ENCODE data around the gene KLHL6.
"Not testable (repeated sequence)": the region's sequence is repeated elsewhere in the genome, so short reads cannot be mapped to it uniquely, and the experiment has no call there.

KLHL6 gene

GRCh38 chr3:183555541-183556081 is at the start of gene KLHL6:
Gene KLHL6, minus strand, starts transcription at chr3:183555706. Its CDS starts 53 bp downstream, at chr3:183555653.
- peak; percentile 82 for DNase-seq

- DNase-seq = no peak
These were observed 42.5 kb upstream of the KLHL6 start for GRCh38 chr3:183597959-183598358.

- DNase-seq = no peak
These were observed 39.1 kb upstream of the KLHL6 start for GRCh38 chr3:183594636-183595035.

GRCh38 chr3:183592821-183593220 is 37.3 kb upstream of the KLHL6 start:
- no peak for DNase-seq

GRCh38 chr3:183591881-183592521 is 36.5 kb upstream of the KLHL6 start:
- DNase-seq = peak in 1 of 2 donors; percentile 56

- no peak for DNase-seq
These were observed 34.9 kb upstream of the KLHL6 start for GRCh38 chr3:183590442-183590841.

GRCh38 chr3:183587336-183587735 is 31.8 kb upstream of the KLHL6 start:
- peak in 1 of 2 donors; percentile 22 for DNase-seq

GRCh38 chr3:183586477-183586876 is 31.0 kb upstream of the KLHL6 start:
- peak; percentile 14 to 45 for DNase-seq

GRCh38 chr3:183584914-183585280 is 29.4 kb upstream of the KLHL6 start:
- no peak for DNase-seq

- no peak for DNase-seq
These were observed 28.9 kb upstream of the KLHL6 start for GRCh38 chr3:183584246-183584913.

- no peak for DNase-seq
These were observed 28.1 kb upstream of the KLHL6 start for GRCh38 chr3:183583331-183584245.

GRCh38 chr3:183582161-183582560 is 26.7 kb upstream of the KLHL6 start:
- no peak for DNase-seq

- DNase-seq = no peak
These were observed 26.1 kb upstream of the KLHL6 start for GRCh38 chr3:183581496-183582155.

- DNase-seq = no peak
These were observed 24.7 kb upstream of the KLHL6 start for GRCh38 chr3:183579967-183580900.

GRCh38 chr3:183578179-183578578 is 22.7 kb upstream of the KLHL6 start:
- no peak for DNase-seq

- DNase-seq = no peak
These were observed 21.8 kb upstream of the KLHL6 start for GRCh38 chr3:183577346-183577745.

GRCh38 chr3:183576487-183577107 is 21.1 kb upstream of the KLHL6 start:
- DNase-seq = no peak

GRCh38 chr3:183572935-183573334 is 17.4 kb upstream of the KLHL6 start:
- DNase-seq = no peak

- DNase-seq = not testable (repeated sequence)
These were observed 14.7 kb upstream of the KLHL6 start for GRCh38 chr3:183570191-183570590.

GRCh38 chr3:183566880-183567279 is 11.4 kb upstream of the KLHL6 start:
- no peak for DNase-seq

GRCh38 chr3:183564046-183564445 is 8.5 kb upstream of the KLHL6 start:
- no peak for DNase-seq
